ENCODE measurements around the gene WNT2B.

Gene WNT2B

DNA sequence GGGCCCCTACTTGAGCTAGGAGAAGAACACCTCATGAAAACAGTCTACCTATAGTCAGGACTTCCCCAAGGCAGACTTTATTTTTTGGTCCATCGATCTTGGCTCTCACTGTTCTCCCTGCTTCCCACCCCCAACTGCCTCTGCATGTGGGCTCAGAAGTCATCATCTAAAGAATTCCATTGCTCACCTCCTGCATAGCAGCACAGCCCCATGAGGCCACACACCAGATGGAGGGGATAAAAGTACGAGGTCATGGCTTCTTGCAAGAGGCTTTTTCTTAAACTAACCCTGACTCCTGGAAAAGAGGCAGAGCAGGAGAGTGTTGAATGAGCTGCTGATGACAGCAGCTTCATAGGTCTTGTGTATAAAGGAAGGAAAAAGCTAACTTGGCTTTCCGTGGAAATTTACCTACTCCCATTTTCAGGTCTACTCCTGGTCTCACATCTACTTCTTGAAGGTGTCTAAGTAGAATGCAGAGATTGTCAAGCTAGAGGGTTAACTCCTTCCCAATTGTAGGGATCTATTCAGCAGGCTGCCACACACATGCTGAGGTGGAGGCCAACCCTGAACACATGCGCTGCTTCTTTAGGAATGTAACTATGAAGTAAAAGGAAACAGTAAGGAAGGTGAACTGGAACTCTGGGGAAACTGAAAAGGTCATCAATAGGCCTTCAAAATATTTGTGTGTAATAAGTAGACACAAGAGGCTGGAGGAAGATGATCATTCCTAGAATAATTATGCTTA is 18.7 kb downstream of the WNT2B start:
- H3K27ac ChIP-seq (replicated peaks), result no peak overlapping the region

DNA sequence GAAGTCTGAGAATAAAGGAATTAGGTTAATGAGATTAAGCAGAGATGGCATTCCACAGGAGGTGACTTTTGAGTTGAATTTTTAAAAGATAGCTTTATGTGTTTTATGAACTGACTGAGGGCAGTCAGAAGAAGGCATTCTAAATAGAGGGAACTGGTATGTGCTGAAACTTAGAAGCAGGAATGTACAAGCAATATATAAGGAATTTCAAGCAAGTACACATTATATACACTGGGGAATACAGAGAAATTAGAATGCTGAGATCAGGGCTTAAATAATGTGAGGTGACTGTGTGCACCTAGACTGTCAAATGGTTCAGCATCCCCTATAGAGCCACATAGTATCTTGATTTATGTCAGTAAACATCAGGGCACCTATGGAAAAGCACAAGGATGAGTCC is 19.3 kb downstream of the WNT2B start:
- no peak overlapping the region for H3K4me3 ChIP-seq (replicated peaks; ENCODE audit: insufficient read depth, low read length)
- H3K27me3 ChIP-seq (ENCODE audit: insufficient read depth, poor library complexity, severe bottlenecking), result no peaks in the 10 kb centered on the region
- no peak for TF ChIP-seq POLR2AphosphoS5 (IDR thresholded peaks at IDR 0.05; ENCODE audit: low read depth)
- TF ChIP-seq SPI1 (IDR thresholded peaks at IDR 0.05; ENCODE audit: borderline replicate concordance, low read depth), result no peak
- TF ChIP-seq REST (IDR thresholded peaks at IDR 0.05; ENCODE audit: insufficient replicate concordance, low read depth), result no peak
- TF ChIP-seq, protein P1, sequence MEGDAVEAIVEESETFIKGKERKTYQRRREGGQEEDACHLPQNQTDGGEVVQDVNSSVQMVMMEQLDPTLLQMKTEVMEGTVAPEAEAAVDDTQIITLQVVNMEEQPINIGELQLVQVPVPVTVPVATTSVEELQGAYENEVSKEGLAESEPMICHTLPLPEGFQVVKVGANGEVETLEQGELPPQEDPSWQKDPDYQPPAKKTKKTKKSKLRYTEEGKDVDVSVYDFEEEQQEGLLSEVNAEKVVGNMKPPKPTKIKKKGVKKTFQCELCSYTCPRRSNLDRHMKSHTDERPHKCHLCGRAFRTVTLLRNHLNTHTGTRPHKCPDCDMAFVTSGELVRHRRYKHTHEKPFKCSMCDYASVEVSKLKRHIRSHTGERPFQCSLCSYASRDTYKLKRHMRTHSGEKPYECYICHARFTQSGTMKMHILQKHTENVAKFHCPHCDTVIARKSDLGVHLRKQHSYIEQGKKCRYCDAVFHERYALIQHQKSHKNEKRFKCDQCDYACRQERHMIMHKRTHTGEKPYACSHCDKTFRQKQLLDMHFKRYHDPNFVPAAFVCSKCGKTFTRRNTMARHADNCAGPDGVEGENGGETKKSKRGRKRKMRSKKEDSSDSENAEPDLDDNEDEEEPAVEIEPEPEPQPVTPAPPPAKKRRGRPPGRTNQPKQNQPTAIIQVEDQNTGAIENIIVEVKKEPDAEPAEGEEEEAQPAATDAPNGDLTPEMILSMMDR (IDR thresholded peaks at IDR 0.05; ENCODE audit: insufficient read depth, low read length), result no peak
- H3K27ac ChIP-seq (replicated peaks), result no peak overlapping the region
- DNase-seq (ENCODE audit: low read depth in 1 of 2, low spot score in 1 of 2), result no peak

More for the DNA sequence above, 18.7 kb downstream of the WNT2B start:
- TF ChIP-seq, protein P1 (IDR thresholded peaks at IDR 0.05; ENCODE audit: insufficient read depth, low read length), result no peak
- TF ChIP-seq SPI1 (IDR thresholded peaks at IDR 0.05; ENCODE audit: borderline replicate concordance, low read depth) (no peak), GABPA (IDR thresholded peaks at IDR 0.05; ENCODE audit: low read depth) (no peak)
- H3K27me3 ChIP-seq (ENCODE audit: insufficient read depth, poor library complexity, severe bottlenecking), result no peaks in the 10 kb centered on the region
- no peak for DNase-seq (ENCODE audit: low read depth in 1 of 2, low spot score in 1 of 2)
- no peak overlapping the region for H3K4me3 ChIP-seq (replicated peaks; ENCODE audit: insufficient read depth, low read length)

DNA sequence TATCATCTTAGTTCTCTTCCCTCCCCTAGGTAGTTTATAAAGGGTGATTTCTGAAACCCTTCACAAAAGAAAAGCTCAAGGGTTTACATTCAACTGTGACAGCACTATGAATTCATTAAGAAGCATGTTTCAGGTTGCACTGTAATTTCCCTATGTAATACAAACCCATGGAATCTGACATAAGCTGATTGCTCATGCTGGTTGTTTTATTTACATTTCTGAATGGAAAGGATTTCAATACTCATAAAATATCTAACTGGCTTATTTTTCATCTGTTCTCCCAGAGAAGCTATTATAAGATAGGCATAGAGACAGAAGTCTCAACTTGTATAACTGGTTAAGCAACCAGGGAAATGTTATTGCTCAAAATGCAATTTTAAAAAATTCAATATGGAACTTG is 20.5 kb downstream of the WNT2B start:
- no peaks in the 10 kb centered on the region for H3K27me3 ChIP-seq (ENCODE audit: insufficient read depth, poor library complexity, severe bottlenecking)
- DNase-seq (ENCODE audit: low read depth in 1 of 2, low spot score in 1 of 2), result no peak
- no peak overlapping the region for H3K27ac ChIP-seq (replicated peaks)
- TF ChIP-seq GABPA (IDR thresholded peaks at IDR 0.05; ENCODE audit: low read depth) (no peak), REST (IDR thresholded peaks at IDR 0.05; ENCODE audit: insufficient replicate concordance, low read depth) (no peak), POLR2AphosphoS5 (IDR thresholded peaks at IDR 0.05; ENCODE audit: low read depth) (no peak), SPI1 (IDR thresholded peaks at IDR 0.05; ENCODE audit: borderline replicate concordance, low read depth) (no peak)
- TF ChIP-seq, protein P1 (IDR thresholded peaks at IDR 0.05; ENCODE audit: insufficient read depth, low read length), result no peak
- H3K4me3 ChIP-seq (replicated peaks; ENCODE audit: insufficient read depth, low read length), result no peak overlapping the region

- no peak for TF ChIP-seq POLR2AphosphoS5 (IDR thresholded peaks at IDR 0.05; ENCODE audit: low read depth)
- no peak for TF ChIP-seq REST (IDR thresholded peaks at IDR 0.05; ENCODE audit: insufficient replicate concordance, low read depth)
- no peak for TF ChIP-seq GABPA (IDR thresholded peaks at IDR 0.05; ENCODE audit: low read depth)
- TF ChIP-seq, protein P1 (IDR thresholded peaks at IDR 0.05; ENCODE audit: insufficient read depth, low read length), result no peak
- TF ChIP-seq SPI1 (IDR thresholded peaks at IDR 0.05; ENCODE audit: borderline replicate concordance, low read depth), result no peak
- no peak overlapping the region for H3K4me3 ChIP-seq (replicated peaks; ENCODE audit: insufficient read depth, low read length)
- no peaks in the 10 kb centered on the region for H3K27me3 ChIP-seq (ENCODE audit: insufficient read depth, poor library complexity, severe bottlenecking)
- no peak for DNase-seq (ENCODE audit: low read depth in 1 of 2, low spot score in 1 of 2)
- H3K27ac ChIP-seq (replicated peaks), result no peak overlapping the region
These were observed 22.1 kb downstream of the WNT2B start for GRCh38 chr1:112530832-112531231.
